ENCODE results near the gene DIP2C. TPM values are rescaled to one million over a fixed set of nuclear protein-coding genes. Genes with fewer than 3 reads are reported as not detected.

DIP2C gene
- total and polyA plus RNA-seq, 2 experiments from 2014 or later: 9.1 to 15.8 TPM

GRCh38 chr10:404346-404745, 285.1 kb downstream of the DIP2C start:
- peak in 1 of 2 donors; percentile 81 for DNase-seq (ENCODE audit: low read depth in 1 of 2, low spot score in 1 of 2)

GRCh38 chr10:398954-399353, 290.5 kb downstream of the DIP2C start:
- Histone ChIP-seq H3K4me1 (ENCODE audit: low read depth) (no peaks in the 10 kb centered on the region), H3K36me3 (no peaks in the 10 kb centered on the region), H3K27ac (no peak overlapping the region), H3K27me3 (no peaks in the 10 kb centered on the region), H3K4me3 (no peak overlapping the region), H3K9me3 (ENCODE audit: low read depth) (no peaks in the 10 kb centered on the region)
- no peak for TF ChIP-seq CTCF (IDR thresholded peaks at IDR 0.05; ENCODE audit: low read depth, low read length)
- DNase-seq (ENCODE audit: low read depth in 1 of 2, low spot score in 1 of 2): no peak

More at GRCh38 chr10:404346-404745, 285.1 kb downstream of the DIP2C start:
- Histone ChIP-seq H3K27ac (no peak overlapping the region), H3K4me3 (no peak overlapping the region), H3K9me3 (ENCODE audit: low read depth) (no peaks in the 10 kb centered on the region), H3K27me3 (no peaks in the 10 kb centered on the region), H3K4me1 (ENCODE audit: low read depth) (no peaks in the 10 kb centered on the region), H3K36me3 (peaks cover 5% of the 10 kb centered on the region)
- TF ChIP-seq CTCF (IDR thresholded peaks at IDR 0.05; ENCODE audit: low read depth, low read length): no peak

- TF ChIP-seq CTCF (IDR thresholded peaks at IDR 0.05; ENCODE audit: low read depth, low read length): no peak
- H3K9me3 ChIP-seq (ENCODE audit: low read depth): no peaks in the 10 kb centered on the region
- H3K4me3 ChIP-seq: no peak overlapping the region
Measured at GRCh38 chr10:397321-398068, 292.0 kb downstream of the DIP2C start.

GRCh38 chr10:396535-397220, 292.8 kb downstream of the DIP2C start:
- no peaks in the 10 kb centered on the region for H3K4me1 ChIP-seq (ENCODE audit: low read depth)
- peak in 1 of 2 donors; percentile 14 for DNase-seq (ENCODE audit: low read depth in 1 of 2, low spot score in 1 of 2)
- H3K9me3 ChIP-seq (ENCODE audit: low read depth): no peaks in the 10 kb centered on the region
- H3K4me3 ChIP-seq: no peak overlapping the region
- no peaks in the 10 kb centered on the region for H3K27me3 ChIP-seq
- no peaks in the 10 kb centered on the region for H3K36me3 ChIP-seq
- no peak overlapping the region for H3K27ac ChIP-seq
- no peak for TF ChIP-seq CTCF (IDR thresholded peaks at IDR 0.05; ENCODE audit: low read depth, low read length)

More at GRCh38 chr10:397321-398068, 292.0 kb downstream of the DIP2C start:
- DNase-seq (ENCODE audit: low read depth in 1 of 2, low spot score in 1 of 2): no peak
- Histone ChIP-seq H3K4me1 (ENCODE audit: low read depth) (no peaks in the 10 kb centered on the region), H3K36me3 (no peaks in the 10 kb centered on the region), H3K27me3 (no peaks in the 10 kb centered on the region), H3K27ac (no peak overlapping the region)

- H3K4me3 ChIP-seq: no peak overlapping the region
- no peaks in the 10 kb centered on the region for H3K36me3 ChIP-seq
- H3K4me1 ChIP-seq (ENCODE audit: low read depth): no peaks in the 10 kb centered on the region
- no peak for DNase-seq (ENCODE audit: low read depth in 1 of 2, low spot score in 1 of 2)
- no peaks in the 10 kb centered on the region for H3K9me3 ChIP-seq (ENCODE audit: low read depth)
- no peak for TF ChIP-seq CTCF (IDR thresholded peaks at IDR 0.05; ENCODE audit: low read depth, low read length)
- no peak overlapping the region for H3K27ac ChIP-seq
- H3K27me3 ChIP-seq: no peaks in the 10 kb centered on the region
Measured at GRCh38 chr10:396107-396506, 293.4 kb downstream of the DIP2C start.
